Mucosa of descending colon (tissue), 3 donors: ENCODE results near the gene SHE. TPM values are rescaled to one million over a fixed set of nuclear protein-coding genes. Genes with fewer than 3 reads are reported as not detected.
"Not testable (repeated sequence)": the region's sequence is repeated elsewhere in the genome, so short reads cannot be mapped to it uniquely, and the experiment has no call there.

Experiments used
- ATAC-seq: fragments of 200-7000 bp; cut with Tn5 transposase; one replicate; pipeline ENCODE4 v1.9.1; 2020; ENCODE audit warnings: mild to moderate bottlenecking, moderate library complexity
- DNase-seq, 3 donors: peaks; one replicate each; pipeline ENCODE4 v3.0.0-alpha.2; 2020
- H3K36me3 ChIP-seq: fragments of 200-600 bp; one replicate; pipeline ENCODE4 v1.8.0; 2021; ENCODE audit warnings: low read depth, mild to moderate bottlenecking
- H3K4me1 ChIP-seq: fragments of 200-600 bp; one replicate; pipeline ENCODE4 v1.8.0; 2021; ENCODE audit warnings: low read depth, mild to moderate bottlenecking
- H3K4me3 ChIP-seq: fragments of 200-600 bp; one replicate; pipeline ENCODE4 v1.8.0; 2021; ENCODE audit warnings: mild to moderate bottlenecking
- H3K9me3 ChIP-seq: fragments of 200-600 bp; one replicate; pipeline ENCODE4 v1.8.0; 2021; ENCODE audit warnings: mild to moderate bottlenecking
- intact Hi-C, 2 donors: fragments of 100-400 bp; cut with DNase I in 1 of 2; cut with micrococcal nuclease in 1 of 2; formaldehyde crosslinking; loops; one replicate each; pipeline versions ENCODE4 v1.11.0 to v1.11.1; 2022; cut with DNase I, micrococcal nuclease
- total RNA-seq, 3 donors: library from RNA; stranded (reverse); fragmentation: NEBNext Ultra II Directional in 2 of 3; extraction: Animal tissue kit (Norgen Biotek cat#: 25700) in 2 of 3; gene quantifications; one replicate each; pipeline versions ENCODE4 v1.2.1 to v1.2.4, GENCODE V29; 2021 to 2023
- TF ChIP-seq, protein P1 (sequence below): fragments of 200-600 bp; IDR thresholded peaks from one replicate; pipeline ENCODE4 v1.8.0; 2022; ENCODE audit warnings: antibody characterized with exemption, mild to moderate bottlenecking
- donor health status: DM: no; HTN: no; CAD: no; lungs with moderate emphysema.
- donor health status: DM: no; HTN: no; CAD: no.
- donor health status: DM: no; HTN: yes; CAD: no.

Gene SHE
- total RNA-seq, 3 donors from 2014 or later = 3.6 to 7.7 (median 6.0) TPM

DNA sequence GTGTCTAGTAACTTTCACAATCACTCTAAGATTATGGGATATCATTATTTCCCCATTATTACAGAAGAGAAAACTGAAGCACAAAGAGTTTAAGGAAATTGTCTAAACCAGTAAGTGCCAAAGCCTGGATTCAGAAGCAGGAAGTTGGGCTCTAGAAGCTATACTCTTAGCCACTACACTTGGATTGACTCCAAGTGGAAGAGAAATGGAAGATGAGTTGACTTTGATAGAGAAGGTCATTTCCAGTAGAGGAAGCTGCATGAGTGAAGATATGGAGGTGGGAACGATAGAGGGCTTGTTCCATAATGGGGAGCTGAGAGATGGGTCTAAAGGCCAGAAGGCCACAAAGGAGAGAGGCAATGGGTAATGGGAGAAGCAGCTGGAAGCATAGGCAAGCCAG lies 11.9 kb downstream of the SHE start:
- no peak overlapping the region for H3K4me3 ChIP-seq
- intact Hi-C loops = no loop called here
- no peaks in the 10 kb centered on the region for H3K36me3 ChIP-seq
- TF ChIP-seq, protein P1, sequence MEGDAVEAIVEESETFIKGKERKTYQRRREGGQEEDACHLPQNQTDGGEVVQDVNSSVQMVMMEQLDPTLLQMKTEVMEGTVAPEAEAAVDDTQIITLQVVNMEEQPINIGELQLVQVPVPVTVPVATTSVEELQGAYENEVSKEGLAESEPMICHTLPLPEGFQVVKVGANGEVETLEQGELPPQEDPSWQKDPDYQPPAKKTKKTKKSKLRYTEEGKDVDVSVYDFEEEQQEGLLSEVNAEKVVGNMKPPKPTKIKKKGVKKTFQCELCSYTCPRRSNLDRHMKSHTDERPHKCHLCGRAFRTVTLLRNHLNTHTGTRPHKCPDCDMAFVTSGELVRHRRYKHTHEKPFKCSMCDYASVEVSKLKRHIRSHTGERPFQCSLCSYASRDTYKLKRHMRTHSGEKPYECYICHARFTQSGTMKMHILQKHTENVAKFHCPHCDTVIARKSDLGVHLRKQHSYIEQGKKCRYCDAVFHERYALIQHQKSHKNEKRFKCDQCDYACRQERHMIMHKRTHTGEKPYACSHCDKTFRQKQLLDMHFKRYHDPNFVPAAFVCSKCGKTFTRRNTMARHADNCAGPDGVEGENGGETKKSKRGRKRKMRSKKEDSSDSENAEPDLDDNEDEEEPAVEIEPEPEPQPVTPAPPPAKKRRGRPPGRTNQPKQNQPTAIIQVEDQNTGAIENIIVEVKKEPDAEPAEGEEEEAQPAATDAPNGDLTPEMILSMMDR = no peak
- no peak for ATAC-seq
- DNase-seq = no peak
- H3K9me3 ChIP-seq = no peaks in the 10 kb centered on the region
- no peaks in the 10 kb centered on the region for H3K4me1 ChIP-seq

DNA sequence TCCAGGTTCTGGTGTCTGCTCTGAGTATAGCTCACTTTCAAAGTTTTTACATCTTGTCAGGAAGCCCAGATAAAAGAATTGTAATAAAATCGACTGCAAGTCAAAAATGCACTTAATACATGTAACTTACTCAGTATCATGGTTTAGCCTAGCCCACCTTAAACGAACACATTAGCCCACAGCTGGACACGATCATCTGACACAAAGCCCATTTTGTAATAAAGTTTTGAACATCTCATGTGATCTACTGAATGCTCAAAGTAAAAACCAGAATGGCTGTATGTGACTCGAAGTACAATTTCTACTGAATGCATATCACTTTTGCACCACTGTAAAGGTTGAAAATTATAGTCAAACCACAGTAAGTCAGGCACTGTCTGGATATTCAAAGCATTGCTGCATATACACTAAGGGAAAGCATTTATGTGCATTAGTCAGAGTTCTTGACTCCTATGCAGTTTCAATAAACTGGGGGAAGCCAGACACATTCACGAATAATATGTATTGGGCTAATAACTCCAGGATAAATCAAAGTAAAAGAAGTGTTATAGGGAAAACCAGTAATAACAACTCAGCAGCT lies 12.4 kb downstream of the SHE start:
- DNase-seq = no peak
- intact Hi-C loops = loop anchor here (10.0 kb wide), 2 partner anchors 55 to 385 kb away; partner anchors contain the start of gene KCNN3 (in 1 of the 2)
- H3K4me1 ChIP-seq = no peaks in the 10 kb centered on the region
- no peaks in the 10 kb centered on the region for H3K9me3 ChIP-seq
- no peak overlapping the region for H3K4me3 ChIP-seq
- no peak for ATAC-seq
- TF ChIP-seq, protein P1 = no peak
- H3K36me3 ChIP-seq = no peaks in the 10 kb centered on the region

DNA sequence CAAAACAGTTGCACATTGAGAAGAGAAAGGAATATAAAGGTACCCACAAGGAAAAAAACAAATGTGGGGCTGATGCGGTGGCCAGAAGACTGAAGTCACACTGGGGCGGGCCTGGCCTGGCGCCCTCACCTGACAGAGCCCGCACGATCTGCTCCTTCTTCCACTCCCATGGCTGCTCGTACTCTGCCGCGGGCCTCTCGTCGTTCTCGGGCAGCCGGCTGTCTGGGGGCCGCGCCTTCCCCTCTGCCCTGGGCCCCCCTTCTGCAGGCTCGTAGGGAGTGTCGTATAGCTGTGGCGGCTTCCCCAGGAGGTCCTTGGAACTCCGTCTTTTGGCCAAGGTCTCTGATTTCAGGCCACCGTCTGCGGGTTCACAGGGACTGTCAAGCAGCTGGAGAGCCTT lies 13.3 kb downstream of the SHE start:
- intact Hi-C loops = loop anchor here (10.0 kb wide), 2 partner anchors 56 to 386 kb away; partner anchors contain the start of gene KCNN3 (in 1 of the 2)
- H3K4me3 ChIP-seq = no peak overlapping the region
- no peaks in the 10 kb centered on the region for H3K4me1 ChIP-seq
- no peak for DNase-seq
- no peak for ATAC-seq
- TF ChIP-seq, protein P1 = no peak
- H3K36me3 ChIP-seq = no peaks in the 10 kb centered on the region
- H3K9me3 ChIP-seq = no peaks in the 10 kb centered on the region

DNA sequence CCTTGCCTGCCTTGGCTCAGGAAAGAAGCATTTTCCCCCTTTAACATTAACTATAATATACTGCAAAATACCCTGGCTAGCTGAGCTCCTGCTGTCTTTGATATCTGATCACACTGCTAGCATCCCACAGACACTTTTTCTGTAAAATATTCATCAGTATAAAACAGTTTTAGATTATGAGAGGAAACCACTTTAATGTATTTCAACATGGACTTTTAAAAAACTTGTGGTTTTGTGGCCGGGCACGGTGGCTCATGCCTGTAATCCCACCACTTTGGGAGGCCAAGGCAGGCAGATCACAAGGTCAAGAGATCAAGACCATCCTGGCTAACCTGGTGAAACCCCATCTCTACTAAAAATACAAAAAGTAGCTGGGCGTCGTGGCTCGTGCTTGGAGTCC lies 15.5 kb downstream of the SHE start:
- H3K36me3 ChIP-seq, DNase-seq, H3K4me3 ChIP-seq, H3K9me3 ChIP-seq, ATAC-seq, H3K4me1 ChIP-seq: not testable (repeated sequence)
- intact Hi-C loops = loop anchor here (10.0 kb wide), 2 partner anchors 58 to 388 kb away; partner anchors contain the start of gene KCNN3 (in 1 of the 2)

DNA sequence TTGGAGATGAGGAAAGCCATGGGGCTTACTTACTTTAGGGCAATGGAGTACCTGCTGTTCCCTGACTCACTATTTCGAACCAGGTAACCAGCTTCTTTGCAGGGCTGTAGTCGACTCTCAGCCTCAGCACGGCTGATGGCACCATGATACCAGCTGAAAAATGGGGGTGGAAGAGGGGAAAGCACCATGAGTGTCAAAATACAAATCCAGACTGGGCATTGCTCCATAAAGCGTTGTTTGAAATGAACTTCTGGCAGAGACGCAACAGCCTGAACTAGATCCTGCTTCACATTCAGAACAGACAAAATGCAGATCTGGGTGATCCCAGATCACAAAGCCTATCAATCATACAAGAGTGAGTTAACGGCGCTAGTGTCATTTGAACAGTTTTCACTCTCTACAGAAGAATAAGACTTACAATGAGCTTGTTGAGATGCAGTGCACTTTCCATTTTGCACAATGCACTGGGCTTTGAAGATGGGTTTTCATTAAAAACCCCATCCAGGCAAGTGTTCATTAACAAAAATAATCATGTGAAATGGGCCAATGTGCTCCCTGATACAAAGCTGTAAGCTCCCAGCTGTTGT lies 16.2 kb downstream of the SHE start:
- Histone ChIP-seq H3K36me3 (no peaks in the 10 kb centered on the region), H3K4me1 (no peaks in the 10 kb centered on the region), H3K4me3 (no peak overlapping the region), H3K9me3 (no peaks in the 10 kb centered on the region)
- TF ChIP-seq, protein P1 = no peak
- intact Hi-C loops = loop anchor here (10.0 kb wide), 2 partner anchors 59 to 389 kb away; partner anchors contain the start of gene KCNN3 (in 1 of the 2)
- DNase-seq (no peak), ATAC-seq (no peak)

DNA sequence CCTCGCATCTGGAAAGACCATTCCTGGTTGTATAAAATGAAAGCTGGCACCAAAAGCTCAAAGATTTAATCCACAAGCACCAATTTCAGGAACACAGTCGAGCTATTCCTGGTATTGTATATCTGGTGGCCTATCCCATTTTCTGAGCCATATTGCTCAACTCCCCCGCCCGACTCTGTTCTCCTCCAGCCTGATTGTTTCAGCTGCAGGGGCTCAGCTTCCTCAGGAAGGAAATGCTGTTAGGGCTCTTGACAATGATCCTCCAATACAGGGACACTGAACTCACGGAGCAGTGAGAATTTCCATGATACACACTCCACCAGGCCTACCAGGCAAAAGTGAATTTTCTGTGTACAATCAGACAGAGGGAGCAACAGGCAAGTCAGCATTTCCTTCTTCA lies 17.1 kb downstream of the SHE start:
- Histone ChIP-seq H3K4me1 (no peaks in the 10 kb centered on the region), H3K36me3 (no peaks in the 10 kb centered on the region), H3K4me3 (no peak overlapping the region), H3K9me3 (no peaks in the 10 kb centered on the region)
- ATAC-seq (no peak), DNase-seq (no peak)
- intact Hi-C loops = loop anchor here (10.0 kb wide), 2 partner anchors 60 to 390 kb away; partner anchors contain the start of gene KCNN3 (in 1 of the 2)
- TF ChIP-seq, protein P1 = no peak
